Measurements from ENCODE around the gene ALG3. TPM values are rescaled to one million over a fixed set of nuclear protein-coding genes. Genes with fewer than 3 reads are reported as not detected.

Gene ALG3
- total RNA-seq, 4 donors from 2014 or later: 49.2 to 87.3 (median 66.8) TPM

- H3K36me3 ChIP-seq: no peaks in the 10 kb centered on the region
- peaks cover 6% of the 10 kb centered on the region for H3K27me3 ChIP-seq
- WGBS, 2 donors: 90 to 92% methylated on average over 20 to 22 of the region's 23 CpGs
- TF ChIP-seq POLR2A (IDR thresholded peaks at IDR 0.05) (no peak), CTCF (IDR thresholded peaks at IDR 0.05) (no peak)
- no peak overlapping the region for H3K4me3 ChIP-seq (replicated peaks in 1 of 3)
- no peaks in the 10 kb centered on the region for H3K9me3 ChIP-seq
- peaks cover 9 to 31% of the 10 kb centered on the region in 2 donors for H3K4me1 ChIP-seq
- intact Hi-C loops (cut with DNase I): loop anchor here (10.0 kb wide), 1 partner anchor 52 kb away; no protein-coding TSS in a partner anchor
- no peak overlapping the region for H3K27ac ChIP-seq
- DNase-seq: no peak
These were observed 15.5 kb downstream of the ALG3 start for GRCh38 chr3:184233127-184233843.

GRCh38 chr3:184231671-184232070, 17.1 kb downstream of the ALG3 start:
- Histone ChIP-seq H3K27me3 (peaks cover 6% of the 10 kb centered on the region), H3K9me3 (no peaks in the 10 kb centered on the region), H3K4me3 (replicated peaks in 1 of 3) (no peak overlapping the region), H3K36me3 (no peaks in the 10 kb centered on the region), H3K27ac (no peak overlapping the region), H3K4me1 (peaks cover 9 to 31% of the 10 kb centered on the region in 2 donors)
- TF ChIP-seq CTCF (IDR thresholded peaks at IDR 0.05) (no peak), POLR2A (IDR thresholded peaks at IDR 0.05) (no peak)
- WGBS, 2 donors: 60 to 75% methylated on average over 3 of the region's 3 CpGs
- intact Hi-C loops (cut with DNase I): loop anchor here (10.0 kb wide), 1 partner anchor 53 kb away; no protein-coding TSS in a partner anchor
- DNase-seq: no peak

GRCh38 chr3:184230603-184231528, 17.9 kb downstream of the ALG3 start:
- WGBS, 2 donors: 16 to 49% methylated on average over 9 to 34 of the region's 79 CpGs
- Histone ChIP-seq H3K27ac (no peak overlapping the region), H3K4me1 (peaks cover 9 to 31% of the 10 kb centered on the region in 2 donors), H3K9me3 (no peaks in the 10 kb centered on the region), H3K27me3 (peaks cover 6% of the 10 kb centered on the region), H3K4me3 (replicated peaks in 1 of 3) (peak overlapping the region in 1 of 3 donors; percentile 30), H3K36me3 (no peaks in the 10 kb centered on the region)
- TF ChIP-seq POLR2A (IDR thresholded peaks at IDR 0.05): no peak
- no peak for TF ChIP-seq CTCF (IDR thresholded peaks at IDR 0.05)
- peak; percentile 41 to 46 for DNase-seq
- intact Hi-C loops (cut with DNase I): loop anchor here (10.0 kb wide), 1 partner anchor 54 kb away; no protein-coding TSS in a partner anchor

- TF ChIP-seq CTCF (IDR thresholded peaks at IDR 0.05): no peak
- TF ChIP-seq POLR2A (IDR thresholded peaks at IDR 0.05): no peak
- no peaks in the 10 kb centered on the region for H3K9me3 ChIP-seq
- whole genome bisulfite sequencing, 2 donors: 0 to 2% methylated on average over 1 to 16 of the region's 61 CpGs
- H3K27ac ChIP-seq: no peak overlapping the region
- H3K4me3 ChIP-seq (replicated peaks in 1 of 3): peak overlapping the region in 1 of 3 donors; percentile 30
- no peaks in the 10 kb centered on the region for H3K36me3 ChIP-seq
- peaks cover 9 to 31% of the 10 kb centered on the region in 2 donors for H3K4me1 ChIP-seq
- DNase-seq: no peak
- intact Hi-C loops (cut with DNase I): loop anchor here (10.0 kb wide), 1 partner anchor 55 kb away; no protein-coding TSS in a partner anchor
- H3K27me3 ChIP-seq: peaks cover 6% of the 10 kb centered on the region
These were observed 18.6 kb downstream of the ALG3 start for GRCh38 chr3:184230081-184230602.

Data from thyroid gland (tissue), 4 donors.